Cardiac atrium fibroblast (primary cell): Measurements from ENCODE around the gene PUDP. TPM values are rescaled to one million over a fixed set of nuclear protein-coding genes. Genes with fewer than 3 reads are reported as not detected.

Experiments
- total RNA-seq: library from RNA; depleted of rRNA; stranded (reverse); fragments of >200 nt; gene quantifications from 2 replicates; pipeline ENCODE4 v1.2.3, GENCODE V29; 2015

PUDP gene
- total RNA-seq: 6.3 and 10.0 TPM in 2 replicates

GRCh38 chrX:7147978-7148854 lies at the start of gene PUDP:
TSS of gene PUDP (minus strand) at chrX:7148153. CDS start at chrX:7148113, 40 bp downstream.

GRCh38 chrX:7147413-7147977 lies 458 bp downstream of the PUDP start, which contains the start of gene STS:
TSS of gene STS (plus strand) at chrX:7147712. CDS start at chrX:7253200, 105,488 bp downstream.

Other genes starting within 250 kb of the PUDP start
- gene STS, start 441 bp downstream of the PUDP start, total RNA-seq: 8.1 and 8.9 TPM in 2 replicates